HG02840 (cell line): Measurements from ENCODE around the gene IL10RB.
"Not testable (repeated sequence)": the region's sequence is repeated elsewhere in the genome, so short reads cannot be mapped to it uniquely, and the experiment has no call there.

Experiments
- ATAC-seq: cut with Tn5 transposase; IDR thresholded peaks from one replicate; pipeline ENCODE4 v1.9.1; 2021; ENCODE audit warnings: mild to moderate bottlenecking, moderate library complexity, moderate number of reproducible peaks; ENCODE audit not compliant: unreplicated experiment, low FRiP score

Gene IL10RB

DNA sequence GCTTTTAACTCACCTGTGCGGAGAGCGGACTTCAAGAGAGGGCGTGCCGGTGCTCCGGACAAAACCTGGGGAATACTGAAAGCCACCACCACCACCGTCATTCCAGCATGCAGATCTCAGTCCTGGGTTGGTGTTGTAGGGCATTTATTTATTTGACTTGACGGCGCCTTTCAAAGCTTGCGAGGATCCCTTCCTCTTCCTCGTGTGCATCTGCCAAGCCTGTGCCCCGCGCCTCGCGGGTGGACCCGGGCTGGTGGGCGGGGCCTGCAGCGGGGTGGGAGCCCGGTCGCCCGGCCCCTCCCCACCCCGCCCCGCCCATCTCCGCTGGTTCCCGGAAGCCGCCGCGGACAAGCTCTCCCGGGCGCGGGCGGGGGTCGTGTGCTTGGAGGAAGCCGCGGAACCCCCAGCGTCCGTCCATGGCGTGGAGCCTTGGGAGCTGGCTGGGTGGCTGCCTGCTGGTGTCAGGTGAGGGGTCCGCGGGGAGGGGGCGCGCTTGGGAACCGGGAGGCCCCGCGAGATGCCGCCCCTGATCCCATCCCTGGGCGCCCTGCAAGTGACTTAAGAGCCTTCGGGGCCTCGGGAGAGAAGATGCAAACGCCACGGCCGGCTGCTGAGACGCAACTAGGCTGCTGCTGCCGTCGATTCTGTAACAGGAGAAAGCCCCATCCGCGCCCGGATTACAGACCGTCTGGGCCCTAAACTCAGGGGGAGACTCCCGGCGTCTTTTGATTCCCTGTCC is at the start of gene IL10RB:
Gene IL10RB (plus strand): TSS at position 318 of the 739 bp plus-strand sequence. CDS start 99 bp downstream, at position 417.
- peak; percentile 44 for ATAC-seq

DNA sequence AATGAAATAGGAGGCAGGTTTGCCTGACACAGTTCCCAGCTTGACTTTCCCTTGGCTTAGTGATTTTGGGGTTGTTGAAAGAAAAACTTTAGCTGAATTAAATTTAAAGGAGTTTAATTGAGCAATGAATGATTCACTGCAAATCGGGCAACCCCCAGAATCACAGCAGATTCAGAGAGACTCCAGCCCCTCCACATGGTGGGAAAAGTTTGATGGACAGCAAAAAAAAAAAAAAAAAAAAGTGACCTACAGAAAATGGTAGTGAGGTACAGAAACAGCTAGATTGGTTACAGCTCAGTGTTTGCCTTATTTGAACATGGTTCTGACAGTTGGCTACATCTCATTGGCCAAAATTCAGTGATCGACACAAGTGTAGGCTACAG is 49.0 kb upstream of the IL10RB start:
- ATAC-seq, result no peak

DNA sequence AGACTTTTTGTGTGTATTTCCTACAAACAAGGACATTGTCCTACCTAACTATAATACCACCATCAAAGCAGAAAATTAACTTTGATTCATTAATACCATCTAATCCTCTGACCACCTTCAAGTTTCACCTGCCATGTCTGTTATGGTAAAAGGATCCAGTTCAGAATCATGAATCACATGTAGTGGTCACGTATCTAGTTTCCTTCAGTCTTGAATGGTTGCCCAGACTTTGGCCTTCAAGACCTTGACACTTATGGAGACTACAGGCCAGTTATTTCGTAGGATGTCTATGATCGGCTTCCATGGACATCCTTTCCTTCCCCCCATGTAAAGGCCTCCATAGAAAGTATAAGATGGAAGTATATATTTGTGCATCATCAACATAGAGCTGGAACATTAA is 46.9 kb upstream of the IL10RB start:
- no peak for ATAC-seq

DNA sequence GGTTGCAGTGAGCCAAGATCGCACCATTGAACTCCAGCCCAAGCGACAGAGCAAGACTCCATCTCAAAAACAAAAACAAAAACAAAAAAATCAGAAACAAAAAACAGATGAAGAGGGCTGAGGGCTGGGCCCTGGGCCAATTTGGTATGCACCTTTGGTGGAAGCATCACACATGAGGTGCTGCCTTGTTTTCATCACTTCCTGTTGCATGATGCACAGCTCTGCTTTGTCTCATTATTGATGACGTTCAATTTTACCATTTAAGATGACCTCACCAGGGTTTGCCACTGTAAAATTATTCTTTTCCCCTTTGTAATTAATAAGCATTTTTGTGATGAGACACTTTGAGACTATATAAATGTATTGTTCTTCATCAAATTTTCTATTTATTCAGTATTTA is 46.2 kb upstream of the IL10RB start:
- no peak for ATAC-seq

DNA sequence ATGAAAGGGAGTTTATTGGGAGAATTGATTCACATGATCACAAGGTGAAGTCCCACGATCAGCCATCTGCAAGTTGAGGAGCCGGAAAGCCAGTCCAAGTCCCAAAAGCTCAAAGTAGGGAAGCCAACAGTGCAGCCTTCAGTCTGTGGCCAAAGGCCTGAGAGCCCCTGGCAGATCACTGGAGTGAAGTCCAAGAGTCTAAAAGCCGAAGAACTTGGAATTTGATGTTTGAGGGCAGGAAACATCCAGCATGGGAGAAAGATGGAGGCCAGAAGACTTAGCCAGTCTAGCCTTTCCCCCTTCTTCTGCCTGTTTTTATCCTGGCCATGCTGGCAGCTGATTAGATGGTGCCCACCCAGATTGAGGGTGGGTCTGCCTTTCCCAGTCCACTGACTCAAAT is 40.8 kb upstream of the IL10RB start:
- ATAC-seq, result not testable (repeated sequence)

DNA sequence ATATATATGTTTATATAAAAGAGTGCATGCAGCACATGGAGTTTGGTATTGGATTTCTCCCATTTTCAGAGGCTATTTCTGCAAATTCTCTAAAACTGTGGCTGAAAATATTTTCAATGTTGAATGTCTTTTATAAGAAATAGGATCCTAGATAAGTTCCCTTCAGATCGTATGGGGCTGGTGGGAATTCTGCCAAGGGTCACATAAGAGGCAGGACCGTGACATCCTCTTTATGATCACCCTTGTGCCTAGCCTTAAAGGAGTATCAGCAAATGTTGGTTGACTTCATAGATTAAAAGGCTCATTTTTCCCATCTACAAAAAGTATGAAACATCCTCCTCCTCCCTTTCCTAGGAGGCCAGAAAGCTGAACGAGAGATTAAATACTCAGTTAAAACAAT is 37.7 kb upstream of the IL10RB start:
- ATAC-seq, result no peak

DNA sequence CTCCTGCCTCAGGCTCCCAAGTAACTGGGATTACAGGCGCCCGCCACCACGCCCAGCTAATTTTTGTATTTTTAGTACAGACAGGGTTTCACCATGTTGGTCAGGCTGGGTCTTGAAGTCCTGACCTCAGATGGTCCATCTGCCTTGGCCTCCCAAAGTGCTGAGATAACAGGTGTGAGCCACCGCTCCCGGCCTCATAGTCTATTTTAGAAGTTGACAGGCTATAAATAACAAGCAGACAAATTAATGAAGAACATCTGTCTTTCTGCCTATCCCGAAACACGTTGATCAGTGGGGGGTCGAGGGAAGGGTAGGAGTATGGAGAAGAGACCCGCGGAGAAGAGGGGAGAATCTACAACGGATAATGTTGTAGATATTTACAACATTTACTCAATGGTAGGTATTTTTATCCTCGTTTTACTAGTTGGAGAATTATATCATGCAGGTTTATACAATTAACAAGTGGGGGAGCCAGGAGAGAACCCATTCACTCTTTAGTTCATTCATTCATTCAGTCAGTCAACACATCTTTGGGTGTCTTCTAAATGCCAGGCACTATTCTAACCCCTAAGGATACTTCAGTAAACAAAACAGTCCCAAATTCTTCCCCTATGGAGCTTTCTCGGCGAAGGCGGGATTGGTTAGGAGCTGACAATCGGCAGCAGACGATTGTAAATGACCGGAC is 36.9 kb upstream of the IL10RB start:
- no peak for ATAC-seq

DNA sequence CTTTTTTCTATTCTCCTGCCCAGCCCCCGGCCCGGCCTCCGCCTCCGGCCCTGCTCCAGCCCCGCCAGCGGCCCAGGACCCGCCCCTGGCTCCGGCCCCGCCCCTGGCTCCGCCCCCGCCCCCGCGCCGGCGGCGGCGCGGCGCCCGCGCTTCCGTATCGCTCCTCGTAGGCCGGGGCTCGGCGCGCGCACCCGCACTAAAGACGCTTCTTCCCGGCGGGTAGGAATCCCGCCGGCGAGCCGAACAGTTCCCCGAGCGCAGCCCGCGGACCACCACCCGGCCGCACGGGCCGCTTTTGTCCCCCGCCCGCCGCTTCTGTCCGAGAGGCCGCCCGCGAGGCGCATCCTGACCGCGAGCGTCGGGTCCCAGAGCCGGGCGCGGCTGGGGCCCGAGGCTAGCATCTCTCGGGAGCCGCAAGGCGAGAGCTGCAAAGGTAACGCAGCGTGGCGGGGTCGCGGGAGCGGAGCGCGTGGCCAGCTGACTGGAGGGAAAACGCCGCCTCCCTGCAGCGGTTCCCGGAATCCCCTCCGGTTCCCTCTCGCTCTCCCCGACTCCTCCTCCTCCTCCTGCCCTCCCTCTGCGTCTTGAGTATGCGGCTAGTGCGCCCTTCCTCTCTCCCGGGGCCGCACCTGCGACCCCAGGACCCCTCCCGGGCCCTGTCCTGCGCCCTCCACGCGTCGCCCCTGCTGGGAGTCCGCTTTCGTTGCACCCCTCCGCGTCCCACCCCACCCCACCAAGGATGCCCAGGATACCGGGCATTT is 36.2 kb upstream of the IL10RB start, which contains the start of gene IFNAR2:
Gene IFNAR2 (plus strand): TSS at position 155 of the 761 bp plus-strand sequence. CDS start 11,985 bp downstream, outside the sequence.
- peak; percentile 64 for ATAC-seq

DNA sequence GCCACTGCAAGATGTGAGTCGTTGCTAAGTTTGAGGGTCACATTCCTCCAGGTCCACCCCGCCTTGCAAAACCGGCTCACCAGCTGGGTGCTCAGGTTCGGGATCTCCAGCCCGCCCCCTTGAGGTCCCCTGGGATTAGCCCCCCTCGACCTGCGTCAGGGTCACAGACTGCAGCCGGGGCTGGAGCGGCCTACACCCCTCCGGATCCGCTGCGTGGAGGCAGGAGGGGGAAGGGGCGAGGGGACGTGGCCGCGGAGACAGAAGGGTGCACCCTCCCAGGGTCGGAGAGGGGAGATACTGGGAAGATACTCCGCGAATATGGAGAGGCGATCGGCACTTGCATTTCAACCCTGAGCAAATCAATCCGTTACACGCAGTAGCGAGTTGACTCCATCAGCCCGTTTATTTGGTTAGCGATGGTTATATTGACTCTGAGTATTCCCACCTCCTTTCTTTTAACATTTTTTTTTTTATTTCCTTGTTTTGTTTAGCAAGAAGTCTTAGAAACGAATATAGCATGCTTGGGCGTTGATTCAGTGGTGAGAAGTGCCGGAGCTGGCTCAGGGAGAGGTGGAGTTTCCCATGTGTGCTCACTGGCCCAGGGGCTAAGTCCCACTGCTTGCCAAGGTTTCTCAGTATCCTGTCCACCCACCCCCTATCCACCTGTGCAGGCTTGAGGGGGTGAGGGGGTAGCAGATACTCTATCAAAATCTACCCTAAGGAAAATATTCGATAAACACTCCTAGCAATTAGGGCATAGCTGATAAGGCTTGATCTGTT is 35.4 kb upstream of the IL10RB start:
- peak; percentile 27 for ATAC-seq

DNA sequence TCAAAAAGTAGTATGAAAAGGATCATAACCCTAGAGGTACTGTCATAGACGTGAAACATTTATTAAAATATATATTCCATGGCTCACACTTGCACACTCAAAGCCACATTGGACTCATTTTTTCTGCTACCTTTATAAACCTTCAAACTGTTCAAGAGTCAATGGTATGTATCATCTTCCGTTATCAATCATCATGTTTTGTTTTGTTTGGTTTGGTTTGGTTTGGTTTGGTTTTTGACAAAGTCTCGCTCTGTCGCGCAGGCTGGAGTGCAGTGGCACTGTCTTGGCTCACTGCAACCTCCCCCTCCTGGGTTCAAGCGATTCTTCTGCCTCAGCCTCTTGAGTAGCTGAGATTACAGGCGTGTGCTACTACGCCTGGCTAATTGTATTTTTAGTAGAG is 34.6 kb upstream of the IL10RB start:
- no peak for ATAC-seq

DNA sequence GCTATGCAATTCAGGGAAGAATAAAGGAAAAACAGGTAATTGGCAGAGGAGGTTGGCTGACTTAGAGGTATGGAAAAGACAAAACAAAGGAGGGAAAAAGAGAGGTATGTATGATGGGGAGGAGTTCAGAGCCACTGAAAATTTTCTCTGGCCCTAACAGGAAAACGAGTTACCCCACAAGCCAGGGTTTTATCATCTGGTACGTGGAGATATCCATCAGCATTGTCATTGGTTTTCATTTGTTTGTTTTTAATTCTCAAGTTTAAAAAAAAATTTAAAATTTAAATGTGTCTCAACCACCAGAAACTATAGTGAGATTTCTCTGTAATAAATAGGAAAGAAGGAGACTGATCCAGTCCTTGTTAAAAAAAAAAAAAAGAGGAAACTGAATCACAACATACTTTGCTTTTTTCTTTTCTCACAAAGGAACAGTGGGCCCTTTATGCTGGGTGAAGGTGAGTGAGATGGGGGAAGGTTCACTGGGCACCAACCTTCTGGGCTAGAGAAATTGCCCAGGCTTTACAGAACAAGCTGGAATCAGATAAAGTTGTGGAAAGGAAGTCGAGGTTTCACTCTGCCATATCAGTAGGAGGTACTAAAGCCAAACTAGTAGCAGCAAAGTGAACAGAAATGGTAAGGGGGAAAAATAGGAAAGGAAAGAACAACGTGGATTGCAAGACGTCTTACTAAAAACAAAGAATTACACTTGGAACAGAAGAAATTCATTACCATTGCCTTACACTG is 33.7 kb upstream of the IL10RB start:
- no peak for ATAC-seq

DNA sequence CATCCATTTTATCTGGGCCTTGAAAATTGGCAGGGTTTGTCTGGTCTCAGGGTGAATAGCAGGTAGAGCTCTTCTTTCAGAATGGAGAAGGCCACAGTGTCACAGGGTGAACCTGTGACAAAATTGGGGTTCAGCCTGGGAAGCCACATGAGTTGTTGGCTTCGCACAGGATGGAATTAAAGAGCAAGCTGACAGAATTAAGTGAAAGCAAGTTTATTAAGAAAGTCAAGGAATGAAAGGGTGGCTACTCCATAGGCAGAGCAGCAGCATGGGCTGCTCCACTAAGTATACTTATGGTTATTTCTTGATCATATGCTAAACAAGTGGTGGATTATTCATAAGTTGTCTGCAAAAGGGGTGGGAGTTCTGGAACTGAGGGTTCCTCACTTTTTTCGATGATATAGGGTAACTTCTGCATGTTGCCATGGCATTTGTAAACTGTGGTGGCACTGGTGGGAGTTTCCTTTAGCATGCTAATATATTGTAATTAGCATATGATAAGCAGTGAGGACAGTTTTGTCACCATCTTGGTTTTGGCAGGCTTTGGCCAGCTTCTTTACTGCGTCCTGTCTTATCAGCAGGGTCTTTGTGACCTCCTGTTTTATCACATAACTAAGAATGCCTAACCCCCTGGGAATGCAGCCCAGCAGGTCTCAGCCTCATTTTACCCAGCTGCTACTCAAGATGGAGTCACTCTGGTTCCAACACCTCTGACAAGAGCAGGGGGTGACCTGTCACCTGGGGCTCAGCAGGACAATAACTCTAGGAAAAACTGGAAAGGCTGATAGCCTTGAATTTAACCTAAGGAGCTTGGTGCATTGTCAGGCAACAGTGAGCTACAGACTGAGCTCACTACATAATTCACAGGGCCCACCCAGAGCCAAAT is 31.3 kb upstream of the IL10RB start:
- ATAC-seq, result no peak

DNA sequence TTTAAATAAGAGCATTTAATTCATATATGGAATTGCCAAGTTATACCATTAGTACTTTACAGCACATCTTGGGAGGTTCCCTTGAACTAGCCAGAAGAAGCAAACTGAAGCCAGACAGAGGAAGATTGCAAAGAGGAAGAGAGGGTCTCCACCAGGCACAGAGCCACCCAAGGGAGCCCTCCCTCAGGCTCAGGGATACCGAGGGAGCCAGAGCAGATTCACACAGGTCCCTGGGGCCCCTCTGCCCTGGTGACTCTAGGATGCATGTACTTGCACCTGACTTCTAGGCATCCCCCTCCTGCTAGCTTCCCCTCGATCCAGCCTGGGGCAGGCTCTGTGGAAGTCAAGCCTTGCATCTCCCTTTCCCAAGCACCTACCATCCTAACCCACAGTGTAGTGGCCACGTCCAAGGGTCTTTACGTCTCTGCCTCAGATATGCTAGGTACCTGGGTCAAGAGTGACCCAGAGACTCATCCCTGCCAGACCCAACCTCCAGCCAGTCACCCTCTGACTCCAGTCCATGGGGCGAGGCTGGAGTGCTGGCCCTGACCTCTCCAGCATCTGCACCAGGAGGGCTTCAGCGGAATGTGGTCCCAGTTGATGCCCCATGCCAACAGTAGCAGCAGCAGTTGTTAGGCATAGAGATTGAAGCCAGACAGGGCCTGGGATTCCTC is 30.0 kb upstream of the IL10RB start:
- ATAC-seq, result no peak

DNA sequence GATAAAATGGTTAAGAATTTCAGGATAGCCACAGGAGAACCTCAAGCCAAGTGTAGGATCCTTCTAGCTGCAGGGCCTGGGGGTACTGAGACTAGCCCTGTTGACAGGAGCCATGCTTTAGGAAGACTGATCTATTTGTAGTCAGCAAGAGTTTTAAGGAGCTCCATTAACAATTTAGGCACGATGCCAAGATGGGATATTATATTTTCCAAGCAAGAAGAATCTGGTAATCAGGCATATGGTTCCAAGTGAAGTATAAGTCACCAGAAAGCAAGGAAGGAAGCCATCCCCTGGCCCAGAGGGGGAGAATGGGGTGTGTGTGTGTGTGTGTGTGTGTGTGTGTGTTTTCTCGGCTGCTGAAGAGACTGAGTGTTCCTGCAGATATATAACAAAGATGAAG is 29.4 kb upstream of the IL10RB start:
- ATAC-seq, result no peak

DNA sequence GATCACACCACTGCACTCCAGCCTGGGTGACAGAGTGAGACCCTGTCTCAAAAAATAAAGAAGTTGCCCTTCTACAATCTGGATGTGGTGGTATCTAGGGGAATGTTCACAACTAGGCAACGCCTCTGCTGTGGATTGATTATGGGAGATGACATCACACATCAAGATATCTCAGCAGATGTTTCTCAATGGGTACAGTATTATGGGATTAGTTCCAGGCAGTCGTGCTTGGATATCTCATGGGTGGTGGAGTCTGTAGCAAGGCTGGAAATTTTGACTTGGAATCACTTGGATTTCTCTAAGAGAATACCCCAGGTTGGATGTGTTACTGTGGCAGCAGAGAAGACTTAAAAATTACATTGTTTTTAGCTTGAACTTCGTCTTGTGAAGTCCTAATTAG is 28.7 kb upstream of the IL10RB start:
- ATAC-seq, result no peak

DNA sequence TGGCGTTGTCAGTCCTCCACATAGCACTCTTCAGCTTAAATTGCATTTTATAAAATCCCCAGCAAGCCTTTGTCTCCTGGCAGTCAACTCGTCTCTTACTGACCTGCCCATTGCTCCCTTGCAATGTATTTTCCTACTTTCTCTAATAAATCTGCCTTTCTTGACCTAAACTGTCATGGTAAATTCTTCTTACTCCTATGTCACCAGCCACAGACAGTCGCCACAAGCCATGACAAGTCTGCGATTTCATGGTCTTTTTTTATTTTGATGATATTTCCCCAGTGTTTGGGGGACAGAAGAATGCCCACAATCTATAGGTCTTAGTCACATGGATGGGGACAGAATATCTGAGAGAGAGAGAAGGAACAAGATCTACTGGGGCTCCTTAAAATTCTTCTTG is 28.0 kb upstream of the IL10RB start:
- ATAC-seq, result peak; percentile 17

DNA sequence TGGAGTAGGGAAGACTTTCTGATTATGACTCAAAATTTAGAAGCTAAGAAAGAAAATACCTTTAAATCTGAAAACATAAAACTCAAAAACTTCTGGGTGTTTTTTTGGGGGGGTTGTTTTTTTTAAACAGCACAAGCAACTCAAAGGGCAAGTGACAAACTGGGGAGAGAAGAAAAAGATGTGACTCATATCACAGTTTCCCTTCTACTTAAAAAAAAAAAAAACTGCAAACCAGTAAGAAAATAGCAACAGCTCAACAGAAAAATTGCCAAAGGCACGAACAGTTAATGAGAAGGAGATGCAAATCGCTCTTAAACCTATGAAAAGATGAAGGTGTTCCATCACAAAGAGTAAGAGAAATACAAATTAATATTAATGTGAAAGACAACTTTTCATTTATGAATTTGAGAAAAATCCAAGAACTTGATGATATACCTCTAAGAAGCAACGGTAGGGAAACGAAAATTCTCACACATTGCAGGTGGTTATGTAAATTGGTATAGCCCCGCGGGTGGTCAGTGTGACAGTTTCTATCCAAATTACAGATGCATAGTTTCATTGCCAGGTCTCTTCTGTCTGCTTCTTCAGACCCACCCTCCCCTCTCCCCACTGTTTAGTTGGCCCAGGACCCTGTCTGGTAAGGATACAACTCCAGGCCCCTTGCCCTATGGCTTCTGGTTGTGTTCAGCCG is 27.5 kb upstream of the IL10RB start:
- ATAC-seq, result peak; percentile 64
